HEK293 (cell line): ENCODE results near the gene POLR2C.

Source experiments
- CTCF ChIA-PET: fragments of 350-600 bp; formaldehyde crosslinking; extraction: SDS; loops from one replicate; lab custom pipeline; 2021; ENCODE audit warnings: antibody characterized with exemption; lab: Yijun Ruan, JAX
- POLR2A ChIA-PET: fragments of 300-600 bp; formaldehyde crosslinking; extraction: SDS; loops from one replicate; lab custom pipeline; 2020; ENCODE audit warnings: antibody characterized with exemption, inconsistent platforms; lab: Yijun Ruan, JAX
- H3K27ac ChIP-seq: fragments of 200-500 bp; sonication (Bioruptor generic); 2 replicates; pipeline ENCODE4 v1.5.1; 2014; ENCODE audit warnings: low read depth, low read length, control low read depth, inconsistent platforms; ENCODE audit errors: extremely low read depth
- H3K36me3 ChIP-seq, 2 experiments: fragments of 200-500 bp in 1 of 2; sonication (Bioruptor generic) in 1 of 2; 1 replicate in 1 of 2; 2 replicates in 1 of 2; pipeline ENCODE4 v1.5.1; 2014 to 2017; ENCODE audit warnings: inconsistent platforms in 2 of 2, low read length in 2 of 2; ENCODE audit not compliant: control insufficient read depth in 2 of 2, insufficient read depth in 1 of 2
- H3K4me1 ChIP-seq: fragments of 200-500 bp; sonication (Bioruptor generic); 2 replicates; pipeline ENCODE4 v1.5.1; 2014; ENCODE audit warnings: mild to moderate bottlenecking, low read length, inconsistent platforms; ENCODE audit not compliant: control insufficient read depth, insufficient read depth
- H3K4me3 ChIP-seq: 2 replicates; pipeline ENCODE4 v1.5.1; 2011; ENCODE audit warnings: low read depth, mild to moderate bottlenecking, control low read depth, low read length, moderate library complexity
- H3K9me3 ChIP-seq: fragments of 200-500 bp; sonication (Bioruptor generic); 2 replicates; pipeline ENCODE4 v1.5.1; 2014; ENCODE audit warnings: low read depth, low read length, inconsistent platforms; ENCODE audit not compliant: control insufficient read depth, insufficient read depth
- GFI1B ChIP-seq: fragments of 450-650 bp; formaldehyde crosslinking; IDR thresholded peaks from 2 replicates; pipeline ENCODE4 v1.5.1; 2016; ENCODE audit warnings: missing biosample characterization, missing genetic modification characterization
- IKZF3 ChIP-seq: fragments of 450-650 bp; IDR thresholded peaks from 2 replicates; pipeline ENCODE4 v1.5.0; 2018; ENCODE audit warnings: missing biosample characterization, mild to moderate bottlenecking, missing genetic modification characterization, moderate library complexity
- INSM2 ChIP-seq: fragments of 450-650 bp; formaldehyde crosslinking; IDR thresholded peaks from 2 replicates; pipeline ENCODE4 v1.5.1; 2016; ENCODE audit warnings: missing biosample characterization, missing genetic modification characterization
- PRDM10 ChIP-seq: fragments of 450-650 bp; formaldehyde crosslinking; IDR thresholded peaks from 2 replicates; pipeline ENCODE4 v1.5.1; 2016; ENCODE audit warnings: missing biosample characterization, missing genetic modification characterization
- YY2 ChIP-seq: fragments of 450-650 bp; formaldehyde crosslinking; IDR thresholded peaks from 2 replicates; pipeline ENCODE4 v1.5.1; 2016; ENCODE audit warnings: missing biosample characterization, missing genetic modification characterization
- ZBTB17 ChIP-seq: fragments of 450-650 bp; formaldehyde crosslinking; IDR thresholded peaks from 2 replicates; pipeline ENCODE4 v1.5.1; 2016; ENCODE audit warnings: missing biosample characterization, missing genetic modification characterization
- ZBTB20 ChIP-seq: fragments of 450-650 bp; formaldehyde crosslinking; IDR thresholded peaks from 2 replicates; pipeline ENCODE4 v1.5.1; 2016; ENCODE audit warnings: missing biosample characterization, missing genetic modification characterization
- ZNF10 ChIP-seq: fragments of 450-650 bp; formaldehyde crosslinking; IDR thresholded peaks from 2 replicates; pipeline ENCODE4 v1.5.1; 2017; ENCODE audit warnings: missing biosample characterization, missing genetic modification characterization
- ZNF112 ChIP-seq: fragments of 450-650 bp; formaldehyde crosslinking; IDR thresholded peaks from 2 replicates; pipeline ENCODE4 v1.5.0; 2017; ENCODE audit warnings: missing biosample characterization, missing genetic modification characterization
- ZNF24 ChIP-seq: fragments of 450-650 bp; formaldehyde crosslinking; IDR thresholded peaks from 2 replicates; pipeline ENCODE4 v1.5.1; 2016; ENCODE audit warnings: missing biosample characterization, missing genetic modification characterization
- ZNF426 ChIP-seq: fragments of 450-650 bp; formaldehyde crosslinking; IDR thresholded peaks from 2 replicates; pipeline ENCODE4 v1.5.1; 2017; ENCODE audit warnings: missing biosample characterization, missing genetic modification characterization, mild to moderate bottlenecking, inconsistent platforms, moderate library complexity
- ZNF501 ChIP-seq: fragments of 450-650 bp; formaldehyde crosslinking; IDR thresholded peaks from 2 replicates; pipeline ENCODE4 v1.5.1; 2016; ENCODE audit warnings: missing biosample characterization, missing genetic modification characterization
- ZNF510 ChIP-seq: fragments of 450-650 bp; formaldehyde crosslinking; IDR thresholded peaks from 2 replicates; pipeline ENCODE4 v1.5.1; 2018; ENCODE audit warnings: mild to moderate bottlenecking, missing genetic modification characterization, missing biosample characterization; ENCODE audit not compliant: insufficient replicate concordance
- ZNF529 ChIP-seq: fragments of 450-650 bp; formaldehyde crosslinking; IDR thresholded peaks from 2 replicates; pipeline ENCODE4 v1.5.1; 2017; ENCODE audit warnings: missing genetic modification characterization, missing biosample characterization; ENCODE audit not compliant: insufficient replicate concordance
- ZNF548 ChIP-seq: fragments of 450-650 bp; formaldehyde crosslinking; IDR thresholded peaks from 2 replicates; pipeline ENCODE4 v1.5.1; 2016; ENCODE audit warnings: missing biosample characterization, missing genetic modification characterization
- ZNF660 ChIP-seq: fragments of 450-650 bp; IDR thresholded peaks from 2 replicates; pipeline ENCODE4 v1.5.1; 2018; ENCODE audit warnings: missing biosample characterization, mild to moderate bottlenecking, missing genetic modification characterization
- ZNF692 ChIP-seq: fragments of 450-650 bp; formaldehyde crosslinking; IDR thresholded peaks from 2 replicates; pipeline ENCODE4 v1.5.1; 2016; ENCODE audit warnings: missing biosample characterization, missing genetic modification characterization
- ZNF776 ChIP-seq: fragments of 450-650 bp; formaldehyde crosslinking; IDR thresholded peaks from 2 replicates; pipeline ENCODE4 v1.5.0; 2017; ENCODE audit warnings: missing biosample characterization, missing genetic modification characterization, borderline replicate concordance
- ZNF777 ChIP-seq: fragments of 450-650 bp; formaldehyde crosslinking; IDR thresholded peaks from 2 replicates; pipeline ENCODE4 v1.5.1; 2017; ENCODE audit warnings: missing biosample characterization, missing genetic modification characterization, borderline replicate concordance

POLR2C gene

GRCh38 chr16:57477531-57478202, 15.2 kb downstream of the POLR2C start:
- ChIA-PET POLR2A (no interaction called here), CTCF (interaction anchor here (1.1 kb wide), 1 partner anchor 30 kb away, joined by 3 read pairs; no protein-coding TSS in a partner anchor)
- Histone ChIP-seq H3K36me3 (peaks cover 0 to 25% of the 10 kb centered on the region in 2 experiments; a peak in 1 of 3 replicates), H3K4me1 (no peaks in the 10 kb centered on the region), H3K27ac (no peak overlapping the region), H3K9me3 (no peaks in the 10 kb centered on the region), H3K4me3 (no peak overlapping the region)
- TF ChIP-seq ZNF777 (tag by site-specific recombination) (no peak), ZNF529 (tag by site-specific recombination) (no peak), GFI1B (tag by site-specific recombination) (no peak), ZNF510 (tag by site-specific recombination) (no peak), ZNF24 (tag by site-specific recombination) (no peak)

GRCh38 chr16:57478396-57479204, 16.1 kb downstream of the POLR2C start:
- Histone ChIP-seq H3K4me1 (no peaks in the 10 kb centered on the region), H3K36me3 (peaks cover 0 to 16% of the 10 kb centered on the region in 2 experiments; a peak in 1 of 3 replicates), H3K27ac (no peak overlapping the region), H3K4me3 (no peak overlapping the region), H3K9me3 (no peaks in the 10 kb centered on the region)
- ChIA-PET POLR2A (interaction anchor here (1.3 kb wide), 1 partner anchor 16 kb away, joined by 3 read pairs; the partner anchor contains the start of gene POLR2C), CTCF (interaction anchor here (3.2 kb wide), 1 partner anchor 41 kb away, joined by 16 read pairs; no protein-coding TSS in a partner anchor)
- TF ChIP-seq IKZF3 = no peak
- TF ChIP-seq ZBTB20 = no peak
- TF ChIP-seq ZNF426 (tag by site-specific recombination) = no peak
- TF ChIP-seq YY2 (tag by site-specific recombination) = no peak
- TF ChIP-seq ZBTB17 (tag by site-specific recombination) = no peak
- TF ChIP-seq ZNF660 (tag by site-specific recombination) = no peak
- no peak for TF ChIP-seq ZNF548
- TF ChIP-seq ZNF776 (tag by site-specific recombination) = no peak
- TF ChIP-seq ZNF529 (tag by site-specific recombination) = no peak
- no peak for TF ChIP-seq ZNF501 (tag by site-specific recombination)
- TF ChIP-seq PRDM10 = no peak
- TF ChIP-seq ZNF112 = no peak
- no peak for TF ChIP-seq ZNF692 (tag by site-specific recombination)
- TF ChIP-seq ZNF10 (tag by site-specific recombination) = no peak
- TF ChIP-seq INSM2 (tag by site-specific recombination) = no peak
